Measurements from ENCODE around the gene SHANK3.

SHANK3 gene

GRCh38 chr22:50677493-50678217 lies 5.0 kb downstream of the SHANK3 start:
- no peak for DNase-seq

GRCh38 chr22:50678218-50678650 lies 5.6 kb downstream of the SHANK3 start:
- DNase-seq: no peak

- DNase-seq: no peak
Observed at GRCh38 chr22:50678651-50679521, 6.3 kb downstream of the SHANK3 start.

GRCh38 chr22:50683086-50683993 lies 10.7 kb downstream of the SHANK3 start:
- no peak for DNase-seq

- DNase-seq: no peak
Observed at GRCh38 chr22:50683994-50684371, 11.4 kb downstream of the SHANK3 start.

- no peak for DNase-seq
Observed at GRCh38 chr22:50684501-50684900, 11.9 kb downstream of the SHANK3 start.

- DNase-seq: no peak
Observed at GRCh38 chr22:50684986-50685385, 12.4 kb downstream of the SHANK3 start.

GRCh38 chr22:50686794-50687193 lies 14.2 kb downstream of the SHANK3 start:
- DNase-seq: no peak

- no peak for DNase-seq
Observed at GRCh38 chr22:50687829-50688228, 15.2 kb downstream of the SHANK3 start.

- no peak for DNase-seq
Observed at GRCh38 chr22:50688448-50688847, 15.8 kb downstream of the SHANK3 start.

GRCh38 chr22:50691521-50691920 lies 18.9 kb downstream of the SHANK3 start:
- no peak for DNase-seq

GRCh38 chr22:50693462-50693861 lies 20.8 kb downstream of the SHANK3 start:
- no peak for DNase-seq

- no peak for DNase-seq
Observed at GRCh38 chr22:50694099-50694605, 21.5 kb downstream of the SHANK3 start.

GRCh38 chr22:50694766-50695420 lies 22.3 kb downstream of the SHANK3 start:
- DNase-seq: no peak

GRCh38 chr22:50695421-50696250 lies 23.0 kb downstream of the SHANK3 start:
- no peak for DNase-seq

- no peak for DNase-seq
Observed at GRCh38 chr22:50696251-50696798, 23.7 kb downstream of the SHANK3 start.

- peak in 6 of 51 donors; percentile 24 to 64 (median 30) for DNase-seq
Observed at GRCh38 chr22:50696799-50697561, 24.4 kb downstream of the SHANK3 start.

GRCh38 chr22:50697667-50698506 lies 25.3 kb downstream of the SHANK3 start:
- no peak for DNase-seq
